ENCODE data around the gene PHEX. TPM values are rescaled to one million over a fixed set of nuclear protein-coding genes. Genes with fewer than 3 reads are reported as not detected.
A peak's percentile ranks its signal among the peaks of the same experiment; 100 is the strongest.

Gene PHEX
- total RNA-seq: 7.6 and 7.8 TPM in 2 replicates

- no peaks in the 10 kb centered on the region for H3K9me3 Mint-ChIP-seq
- no peak within 1 kb of the TSS for H3K4me3 Mint-ChIP-seq (ENCODE audit: low read depth)
- H3K27ac Mint-ChIP-seq: no peak within 1 kb of the TSS
Measured at GRCh38 chrX:22032084-22032483, at the start of gene PHEX. PHEX (plus strand) TSS chrX:22032325; CDS start chrX:22033006, 681 bp downstream.

GRCh38 chrX:21985332-21985777 is 46.8 kb upstream of the PHEX start:
- Mint-ChIP-seq H3K9me3 (no peaks in the 10 kb centered on the region), H3K36me3 (ENCODE audit: low read depth) (peaks cover 38% of the 10 kb centered on the region), H3K4me3 (ENCODE audit: low read depth) (no peak overlapping the region), H3K27me3 (ENCODE audit: low read depth) (no peaks in the 10 kb centered on the region), H3K27ac (no peak overlapping the region), H3K4me1 (ENCODE audit: low read depth) (peaks cover 15% of the 10 kb centered on the region)
- DNase-seq (ENCODE audit: low spot score): peak; percentile 46
- intact Hi-C loops (cut with micrococcal nuclease): loop anchor here (1.0 to 5.0 kb wide), 4 partner anchors 52 to 763 kb away; no protein-coding TSS in a partner anchor

More at GRCh38 chrX:22032084-22032483, at the start of gene PHEX:
- no peaks in the 10 kb centered on the region for H3K36me3 Mint-ChIP-seq (ENCODE audit: low read depth)
- intact Hi-C loops (cut with micrococcal nuclease): no loop called here
- peaks cover 13% of the 10 kb centered on the region for H3K4me1 Mint-ChIP-seq (ENCODE audit: low read depth)
- DNase-seq (ENCODE audit: low spot score): no peak
- no peaks in the 10 kb centered on the region for H3K27me3 Mint-ChIP-seq (ENCODE audit: low read depth)

- Mint-ChIP-seq H3K4me3 (ENCODE audit: low read depth) (no peak overlapping the region), H3K27me3 (ENCODE audit: low read depth) (no peaks in the 10 kb centered on the region), H3K36me3 (ENCODE audit: low read depth) (peaks cover 48% of the 10 kb centered on the region), H3K4me1 (ENCODE audit: low read depth) (peaks cover 22% of the 10 kb centered on the region), H3K9me3 (no peaks in the 10 kb centered on the region), H3K27ac (no peak overlapping the region)
- intact Hi-C loops (cut with micrococcal nuclease): loop anchor here (5.0 kb wide), 1 partner anchor 51 kb away; no protein-coding TSS in a partner anchor
- no peak for DNase-seq (ENCODE audit: low spot score)
Measured at GRCh38 chrX:21986596-21986995, 45.5 kb upstream of the PHEX start.

GRCh38 chrX:21989384-21989783 is 42.7 kb upstream of the PHEX start:
- H3K27me3 Mint-ChIP-seq (ENCODE audit: low read depth): no peaks in the 10 kb centered on the region
- H3K27ac Mint-ChIP-seq: peak overlapping the region; percentile 79
- no peaks in the 10 kb centered on the region for H3K9me3 Mint-ChIP-seq
- peaks cover 64% of the 10 kb centered on the region for H3K36me3 Mint-ChIP-seq (ENCODE audit: low read depth)
- intact Hi-C loops (cut with micrococcal nuclease): loop anchor here (1.0 to 5.0 kb wide), 2 partner anchors 48 to 71 kb away; no protein-coding TSS in a partner anchor
- H3K4me3 Mint-ChIP-seq (ENCODE audit: low read depth): no peak overlapping the region
- peaks cover 24% of the 10 kb centered on the region for H3K4me1 Mint-ChIP-seq (ENCODE audit: low read depth)
- no peak for DNase-seq (ENCODE audit: low spot score)

GRCh38 chrX:21990832-21991231 is 41.3 kb upstream of the PHEX start:
- DNase-seq (ENCODE audit: low spot score): no peak
- no peaks in the 10 kb centered on the region for H3K27me3 Mint-ChIP-seq (ENCODE audit: low read depth)
- intact Hi-C loops (cut with micrococcal nuclease): no loop called here
- H3K4me1 Mint-ChIP-seq (ENCODE audit: low read depth): peaks cover 20% of the 10 kb centered on the region
- no peaks in the 10 kb centered on the region for H3K9me3 Mint-ChIP-seq
- no peak overlapping the region for H3K4me3 Mint-ChIP-seq (ENCODE audit: low read depth)
- H3K36me3 Mint-ChIP-seq (ENCODE audit: low read depth): peaks cover 67% of the 10 kb centered on the region
- no peak overlapping the region for H3K27ac Mint-ChIP-seq

GRCh38 chrX:21991504-21991903 is 40.6 kb upstream of the PHEX start:
- Mint-ChIP-seq H3K36me3 (ENCODE audit: low read depth) (peaks cover 74% of the 10 kb centered on the region), H3K4me1 (ENCODE audit: low read depth) (peaks cover 25% of the 10 kb centered on the region), H3K27me3 (ENCODE audit: low read depth) (no peaks in the 10 kb centered on the region), H3K4me3 (ENCODE audit: low read depth) (no peak overlapping the region), H3K27ac (no peak overlapping the region), H3K9me3 (no peaks in the 10 kb centered on the region)
- intact Hi-C loops (cut with micrococcal nuclease): no loop called here
- no peak for DNase-seq (ENCODE audit: low spot score)

GRCh38 chrX:21993265-21993664 is 38.9 kb upstream of the PHEX start:
- H3K36me3 Mint-ChIP-seq (ENCODE audit: low read depth): peaks cover 78% of the 10 kb centered on the region
- H3K4me3 Mint-ChIP-seq (ENCODE audit: low read depth): no peak overlapping the region
- intact Hi-C loops (cut with micrococcal nuclease): no loop called here
- no peaks in the 10 kb centered on the region for H3K9me3 Mint-ChIP-seq
- H3K27ac Mint-ChIP-seq: no peak overlapping the region
- H3K27me3 Mint-ChIP-seq (ENCODE audit: low read depth): no peaks in the 10 kb centered on the region
- no peak for DNase-seq (ENCODE audit: low spot score)
- H3K4me1 Mint-ChIP-seq (ENCODE audit: low read depth): peaks cover 30% of the 10 kb centered on the region

GRCh38 chrX:21996872-21997455 is 35.2 kb upstream of the PHEX start:
- Mint-ChIP-seq H3K36me3 (ENCODE audit: low read depth) (peaks cover 66% of the 10 kb centered on the region), H3K9me3 (no peaks in the 10 kb centered on the region), H3K27ac (peak overlapping the region; percentile 61), H3K4me3 (ENCODE audit: low read depth) (no peak overlapping the region), H3K27me3 (ENCODE audit: low read depth) (no peaks in the 10 kb centered on the region), H3K4me1 (ENCODE audit: low read depth) (peaks cover 10% of the 10 kb centered on the region)
- no peak for DNase-seq (ENCODE audit: low spot score)
- intact Hi-C loops (cut with micrococcal nuclease): no loop called here

- no peaks in the 10 kb centered on the region for H3K27me3 Mint-ChIP-seq (ENCODE audit: low read depth)
- H3K9me3 Mint-ChIP-seq: no peaks in the 10 kb centered on the region
- peaks cover 66% of the 10 kb centered on the region for H3K36me3 Mint-ChIP-seq (ENCODE audit: low read depth)
- DNase-seq (ENCODE audit: low spot score): no peak
- H3K4me1 Mint-ChIP-seq (ENCODE audit: low read depth): peaks cover 10% of the 10 kb centered on the region
- intact Hi-C loops (cut with micrococcal nuclease): no loop called here
- H3K4me3 Mint-ChIP-seq (ENCODE audit: low read depth): no peak overlapping the region
- no peak overlapping the region for H3K27ac Mint-ChIP-seq
Measured at GRCh38 chrX:21998037-21998436, 34.1 kb upstream of the PHEX start.

GRCh38 chrX:22004866-22005265 is 27.3 kb upstream of the PHEX start:
- DNase-seq (ENCODE audit: low spot score): no peak
- H3K4me3 Mint-ChIP-seq (ENCODE audit: low read depth): no peak overlapping the region
- no peaks in the 10 kb centered on the region for H3K9me3 Mint-ChIP-seq
- H3K27ac Mint-ChIP-seq: no peak overlapping the region
- intact Hi-C loops (cut with micrococcal nuclease): no loop called here
- no peaks in the 10 kb centered on the region for H3K27me3 Mint-ChIP-seq (ENCODE audit: low read depth)
- H3K36me3 Mint-ChIP-seq (ENCODE audit: low read depth): peaks cover 52% of the 10 kb centered on the region
- H3K4me1 Mint-ChIP-seq (ENCODE audit: low read depth): no peaks in the 10 kb centered on the region

- Mint-ChIP-seq H3K36me3 (ENCODE audit: low read depth) (peaks cover 5% of the 10 kb centered on the region), H3K27ac (no peak overlapping the region), H3K9me3 (no peaks in the 10 kb centered on the region), H3K4me1 (ENCODE audit: low read depth) (no peaks in the 10 kb centered on the region), H3K4me3 (ENCODE audit: low read depth) (no peak overlapping the region), H3K27me3 (ENCODE audit: low read depth) (no peaks in the 10 kb centered on the region)
- intact Hi-C loops (cut with micrococcal nuclease): no loop called here
- no peak for DNase-seq (ENCODE audit: low spot score)
Measured at GRCh38 chrX:22012051-22012450, 20.1 kb upstream of the PHEX start.

GRCh38 chrX:22012931-22013330 is 19.2 kb upstream of the PHEX start:
- Mint-ChIP-seq H3K9me3 (no peaks in the 10 kb centered on the region), H3K27me3 (ENCODE audit: low read depth) (no peaks in the 10 kb centered on the region), H3K4me1 (ENCODE audit: low read depth) (no peaks in the 10 kb centered on the region), H3K27ac (no peak overlapping the region), H3K36me3 (ENCODE audit: low read depth) (no peaks in the 10 kb centered on the region), H3K4me3 (ENCODE audit: low read depth) (no peak overlapping the region)
- DNase-seq (ENCODE audit: low spot score): no peak
- intact Hi-C loops (cut with micrococcal nuclease): no loop called here

GRCh38 chrX:22015139-22015750 is 16.9 kb upstream of the PHEX start:
- no peak for DNase-seq (ENCODE audit: low spot score)
- no peaks in the 10 kb centered on the region for H3K9me3 Mint-ChIP-seq
- H3K27me3 Mint-ChIP-seq (ENCODE audit: low read depth): no peaks in the 10 kb centered on the region
- no peak overlapping the region for H3K27ac Mint-ChIP-seq
- H3K4me3 Mint-ChIP-seq (ENCODE audit: low read depth): no peak overlapping the region
- intact Hi-C loops (cut with micrococcal nuclease): no loop called here
- no peaks in the 10 kb centered on the region for H3K4me1 Mint-ChIP-seq (ENCODE audit: low read depth)
- no peaks in the 10 kb centered on the region for H3K36me3 Mint-ChIP-seq (ENCODE audit: low read depth)

Measured in activated T-helper 2 cell treated with anti-CD3 and anti-CD28 coated beads, Interferon-gamma antibody, Interleukin-2, Interleukin-4, amounts not matched to agents 10 μg/mL and 5 μg/mL and 100 μg/mL, durations not matched to agents 14 hours and 24 hours and 36 hours (primary cell).